GM12878 (cell line): Measurements from ENCODE around the gene KLHL36. TPM values are rescaled to one million over a fixed set of nuclear protein-coding genes. Genes with fewer than 3 reads are reported as not detected.

Source experiments
- BHLHE40 ChIP-seq, 2 experiments: fragments of 450-650 bp in 1 of 2; IDR thresholded peaks; 2 replicates each; pipeline ENCODE4 v1.6.1; 2011 to 2017; ENCODE audit warnings: low read depth in 2 of 2, borderline replicate concordance in 1 of 2, improper control_type of control experiment in 1 of 2, low read length in 1 of 2, mild to moderate bottlenecking in 1 of 2
- ESRRA ChIP-seq: IDR thresholded peaks from 2 replicates; pipeline ENCODE4 v1.6.1; 2012; ENCODE audit warnings: mild to moderate bottlenecking, low read length, improper control_type of control experiment
- NBN ChIP-seq: fragments of 450-650 bp; IDR thresholded peaks from 2 replicates; pipeline ENCODE4 v1.6.1; 2016
- PBX3 ChIP-seq: IDR thresholded peaks from 2 replicates; pipeline ENCODE4 v1.6.1; 2011; ENCODE audit warnings: mild to moderate bottlenecking, low read depth, low read length, moderate library complexity; ENCODE audit not compliant: insufficient replicate concordance
- RB1 ChIP-seq: fragments of 450-650 bp; formaldehyde crosslinking; IDR thresholded peaks from 2 replicates; pipeline ENCODE4 v1.6.1; 2017; ENCODE audit warnings: mild to moderate bottlenecking, borderline replicate concordance
- USF1 ChIP-seq: IDR thresholded peaks from 2 replicates; pipeline ENCODE4 v1.6.1; 2011; ENCODE audit warnings: borderline replicate concordance, low read depth, mild to moderate bottlenecking, moderate library complexity, mixed read lengths, low read length; ENCODE audit not compliant: insufficient read depth; ENCODE audit errors: extremely low read length
- ZNF24 ChIP-seq: fragments of 450-650 bp; IDR thresholded peaks from 2 replicates; pipeline ENCODE4 v1.6.1; 2017; ENCODE audit warnings: antibody characterized with exemption, mild to moderate bottlenecking
- polyA plus RNA-seq, 11 experiments: library from polyadenylated mRNA; depleted of rRNA in 4 of 11; unstranded in 6 of 11; stranded (reverse) in 5 of 11; fragments of >200 nt; fragmentation: Nextera tagmentation in 4 of 11; fragmentation: Illumina TruSeq in 1 of 11; extraction: Ambion mirVana in 4 of 11; extraction: Trizol in 1 of 11; gene quantifications; 1 replicate in 1 of 11; 2 replicates in 10 of 11; pipeline versions ENCODE4 v1.2.1 to v1.2.3, GENCODE V29; 2011 to 2016; ENCODE audit warnings: inconsistent platforms in 2 of 11, missing spikeins in 2 of 11, low read depth in 1 of 11
- total RNA-seq, 4 experiments: library from RNA; depleted of rRNA in 3 of 4; stranded (reverse); fragments of >200 nt in 3 of 4; fragmentation: Illumina TruSeq in 1 of 4; extraction: Trizol in 1 of 4; gene quantifications; 2 replicates each; pipeline versions ENCODE4 v1.2.1 to v1.2.3, GENCODE V29; 2013 to 2021
- TF ChIP-seq, protein P1 (sequence below): IDR thresholded peaks from 2 replicates; pipeline ENCODE4 v1.6.1; 2012; ENCODE audit warnings: low read length, inconsistent platforms

KLHL36 gene
- total and polyA plus RNA-seq, 10 of the 15 experiments (the other 5 are each of a cell fraction or from before 2014, with no cell fraction given) = 2.6 to 45.3 (median 16.8) TPM

- TF ChIP-seq, protein P1, sequence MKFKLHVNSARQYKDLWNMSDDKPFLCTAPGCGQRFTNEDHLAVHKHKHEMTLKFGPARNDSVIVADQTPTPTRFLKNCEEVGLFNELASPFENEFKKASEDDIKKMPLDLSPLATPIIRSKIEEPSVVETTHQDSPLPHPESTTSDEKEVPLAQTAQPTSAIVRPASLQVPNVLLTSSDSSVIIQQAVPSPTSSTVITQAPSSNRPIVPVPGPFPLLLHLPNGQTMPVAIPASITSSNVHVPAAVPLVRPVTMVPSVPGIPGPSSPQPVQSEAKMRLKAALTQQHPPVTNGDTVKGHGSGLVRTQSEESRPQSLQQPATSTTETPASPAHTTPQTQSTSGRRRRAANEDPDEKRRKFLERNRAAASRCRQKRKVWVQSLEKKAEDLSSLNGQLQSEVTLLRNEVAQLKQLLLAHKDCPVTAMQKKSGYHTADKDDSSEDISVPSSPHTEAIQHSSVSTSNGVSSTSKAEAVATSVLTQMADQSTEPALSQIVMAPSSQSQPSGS = no peak
- no peak; the same call in 1 of the 2 replicates for TF ChIP-seq NBN
- no peak for TF ChIP-seq ZNF24
- TF ChIP-seq BHLHE40 (IDR thresholded peaks at IDR 0.05; ENCODE audit: borderline replicate concordance in 1 of 2, low read depth in 2 of 2, low read length in 1 of 2) = no peak
- no peak for TF ChIP-seq USF1
- no peak for TF ChIP-seq PBX3
- no peak for TF ChIP-seq RB1
- TF ChIP-seq ESRRA = no peak
Measured at GRCh38 chr16:84599521-84600202, 48.6 kb upstream of the KLHL36 start (continued).
